GM12891 (cell line): ENCODE measurements around the gene SHQ1.

ENCODE experiments used
- PAX5 ChIP-seq: IDR thresholded peaks from 2 replicates; pipeline ENCODE4 v1.6.1; 2011; ENCODE audit warnings: low read length, moderate library complexity, mild to moderate bottlenecking; ENCODE audit not compliant: insufficient read depth, severe bottlenecking
- POLR2A ChIP-seq: IDR thresholded peaks from 2 replicates; pipeline ENCODE4 v1.6.1; 2011; ENCODE audit warnings: low read depth, low read length, control low read depth

DNA sequence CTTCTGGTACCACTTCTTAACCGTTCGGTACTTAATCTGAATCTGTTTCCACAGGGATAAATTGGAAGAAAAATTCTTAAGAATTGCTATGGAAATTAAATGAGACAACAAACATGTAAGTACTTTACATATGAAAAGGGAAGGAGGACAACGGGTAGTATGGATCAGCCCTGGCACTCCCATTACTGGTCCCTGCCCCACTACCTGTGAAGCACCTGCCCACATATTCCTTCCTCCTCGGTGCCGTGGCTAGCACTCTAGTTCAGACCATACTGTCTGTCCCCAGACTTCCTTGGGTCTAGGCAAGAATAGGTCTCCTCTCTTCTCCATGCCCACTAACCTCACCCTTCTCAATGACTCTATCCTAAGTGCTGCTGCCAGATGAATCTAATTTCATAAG is 46.2 kb downstream of the SHQ1 start:
- TF ChIP-seq POLR2A: no peak
- no peak for TF ChIP-seq PAX5
